Osteoblast (primary cell): Measurements from ENCODE around the gene RXYLT1. TPM values are rescaled to one million over a fixed set of nuclear protein-coding genes. Genes with fewer than 3 reads are reported as not detected.

Experiments
- DNase-seq: peaks from one replicate; pipeline ENCODE4 v3.0.0; 2011; ENCODE audit warnings: low spot score, mixed read lengths; ENCODE audit not compliant: insufficient read length; ENCODE audit errors: missing footprints
- H2AFZ ChIP-seq: 2 replicates; pipeline ENCODE4 v1.6.0; 2011; ENCODE audit warnings: mild to moderate bottlenecking, low read length
- H3K27ac ChIP-seq: 2 replicates; pipeline ENCODE4 v1.5.1; 2011; ENCODE audit warnings: mild to moderate bottlenecking, low read depth, low read length, moderate library complexity
- H3K27me3 ChIP-seq: 2 replicates; pipeline ENCODE4 v1.6.0; 2012; ENCODE audit warnings: mild to moderate bottlenecking, control low read depth, inconsistent platforms, low read length, moderate library complexity; ENCODE audit not compliant: insufficient read depth
- H3K36me3 ChIP-seq: 2 replicates; pipeline ENCODE4 v1.5.1; 2011; ENCODE audit warnings: mild to moderate bottlenecking, low read length, control low read depth, moderate library complexity; ENCODE audit not compliant: insufficient read depth
- H3K4me1 ChIP-seq: 2 replicates; pipeline ENCODE4 v1.5.1; 2011; ENCODE audit warnings: mild to moderate bottlenecking, low read length, control low read depth, moderate library complexity; ENCODE audit not compliant: insufficient read depth
- H3K4me2 ChIP-seq: 2 replicates; pipeline ENCODE4 v1.6.0; 2011; ENCODE audit warnings: mild to moderate bottlenecking, low read length; ENCODE audit not compliant: insufficient read depth
- H3K4me3 ChIP-seq: fragments of 200-600 bp; sonication (generic); 3 replicates; pipeline ENCODE4 v1.5.1; 2012; ENCODE audit warnings: mild to moderate bottlenecking, low read length, inconsistent platforms; ENCODE audit not compliant: insufficient read depth
- H3K79me2 ChIP-seq: 2 replicates; pipeline ENCODE4 v1.6.0; 2012; ENCODE audit warnings: mild to moderate bottlenecking, low read length, control low read depth, inconsistent platforms; ENCODE audit not compliant: insufficient read depth
- H3K9me3 ChIP-seq: 2 replicates; pipeline ENCODE4 v1.5.1; 2011; ENCODE audit warnings: low read depth, low read length, control low read depth
- H4K20me1 ChIP-seq: 2 replicates; pipeline ENCODE4 v1.6.0; 2012; ENCODE audit warnings: mild to moderate bottlenecking, low read length, control low read depth; ENCODE audit not compliant: insufficient read depth
- total RNA-seq: library from RNA; depleted of rRNA; stranded (reverse); fragments of >200 nt; gene quantifications from 2 replicates; pipeline ENCODE4 v1.2.3, GENCODE V29; 2012
- TF ChIP-seq, protein P1 (sequence below): IDR thresholded peaks from 2 replicates; pipeline ENCODE4 v1.5.1; 2011; ENCODE audit warnings: mild to moderate bottlenecking, low read depth, low read length, moderate library complexity; ENCODE audit errors: extremely low read depth

RXYLT1 gene
- total RNA-seq, 1 donor: 14.5 TPM

DNA sequence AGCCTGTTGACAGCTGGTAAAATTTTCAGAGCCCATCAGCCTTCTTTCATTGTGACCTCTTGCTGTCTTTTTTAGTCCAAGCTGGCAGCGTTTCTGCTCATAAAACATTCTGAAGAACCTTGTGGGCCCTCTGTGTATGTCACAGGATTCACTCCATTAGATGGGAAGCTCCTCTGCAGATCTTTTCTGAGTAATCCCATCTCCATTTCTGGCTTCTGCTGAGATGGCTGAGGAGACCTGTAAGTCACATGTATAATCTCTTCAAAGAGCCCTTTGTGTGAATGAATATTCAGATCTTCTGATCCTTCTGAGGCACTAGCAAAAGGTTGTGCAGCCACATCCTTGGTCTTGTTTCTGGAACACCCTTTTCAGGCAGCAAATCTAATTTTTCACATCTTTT is 2.8 kb downstream of the RXYLT1 start:
- H4K20me1 ChIP-seq: no peaks in the 10 kb centered on the region
- peaks cover 4% of the 10 kb centered on the region for H3K79me2 ChIP-seq
- H3K27me3 ChIP-seq: peaks cover 2% of the 10 kb centered on the region
- H3K27ac ChIP-seq: no peak overlapping the region
- peaks cover 23% of the 10 kb centered on the region for H3K36me3 ChIP-seq
- no peaks in the 10 kb centered on the region for H3K9me3 ChIP-seq
- H3K4me3 ChIP-seq: no peak overlapping the region
- peaks cover 11% of the 10 kb centered on the region for H3K4me1 ChIP-seq
- no peak overlapping the region for H2AFZ ChIP-seq
- DNase-seq: no peak
- TF ChIP-seq, protein P1, sequence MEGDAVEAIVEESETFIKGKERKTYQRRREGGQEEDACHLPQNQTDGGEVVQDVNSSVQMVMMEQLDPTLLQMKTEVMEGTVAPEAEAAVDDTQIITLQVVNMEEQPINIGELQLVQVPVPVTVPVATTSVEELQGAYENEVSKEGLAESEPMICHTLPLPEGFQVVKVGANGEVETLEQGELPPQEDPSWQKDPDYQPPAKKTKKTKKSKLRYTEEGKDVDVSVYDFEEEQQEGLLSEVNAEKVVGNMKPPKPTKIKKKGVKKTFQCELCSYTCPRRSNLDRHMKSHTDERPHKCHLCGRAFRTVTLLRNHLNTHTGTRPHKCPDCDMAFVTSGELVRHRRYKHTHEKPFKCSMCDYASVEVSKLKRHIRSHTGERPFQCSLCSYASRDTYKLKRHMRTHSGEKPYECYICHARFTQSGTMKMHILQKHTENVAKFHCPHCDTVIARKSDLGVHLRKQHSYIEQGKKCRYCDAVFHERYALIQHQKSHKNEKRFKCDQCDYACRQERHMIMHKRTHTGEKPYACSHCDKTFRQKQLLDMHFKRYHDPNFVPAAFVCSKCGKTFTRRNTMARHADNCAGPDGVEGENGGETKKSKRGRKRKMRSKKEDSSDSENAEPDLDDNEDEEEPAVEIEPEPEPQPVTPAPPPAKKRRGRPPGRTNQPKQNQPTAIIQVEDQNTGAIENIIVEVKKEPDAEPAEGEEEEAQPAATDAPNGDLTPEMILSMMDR: no peak
- H3K4me2 ChIP-seq: no peak overlapping the region

DNA sequence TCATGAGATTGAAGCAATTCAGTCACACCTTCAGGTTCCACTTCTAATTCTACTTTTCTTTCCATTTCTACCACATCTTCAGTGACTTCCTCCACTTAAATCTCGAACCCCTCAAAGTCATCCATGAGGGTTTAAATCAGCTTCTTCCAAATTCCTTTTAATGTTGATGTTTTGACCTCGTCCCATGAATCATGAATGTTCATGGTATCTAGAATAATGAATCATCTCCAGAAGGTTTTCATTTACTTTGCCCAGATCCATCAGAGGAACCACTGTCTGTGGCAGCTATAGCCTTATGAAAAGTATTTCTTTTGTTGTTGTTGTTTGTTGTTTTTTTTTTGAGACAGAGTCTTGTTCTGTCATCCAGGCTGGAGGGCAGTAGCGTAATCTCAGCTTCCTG is 7.6 kb downstream of the RXYLT1 start:
- H3K36me3 ChIP-seq: peaks cover 44% of the 10 kb centered on the region
- H4K20me1 ChIP-seq: no peaks in the 10 kb centered on the region
- no peaks in the 10 kb centered on the region for H3K27me3 ChIP-seq
- H3K9me3 ChIP-seq: no peaks in the 10 kb centered on the region
- no peak overlapping the region for H2AFZ ChIP-seq
- DNase-seq: no peak
- no peaks in the 10 kb centered on the region for H3K79me2 ChIP-seq
- no peak overlapping the region for H3K27ac ChIP-seq
- no peak overlapping the region for H3K4me2 ChIP-seq
- TF ChIP-seq, protein P1: no peak
- H3K4me3 ChIP-seq: no peak overlapping the region
- H3K4me1 ChIP-seq: peaks cover 3% of the 10 kb centered on the region

DNA sequence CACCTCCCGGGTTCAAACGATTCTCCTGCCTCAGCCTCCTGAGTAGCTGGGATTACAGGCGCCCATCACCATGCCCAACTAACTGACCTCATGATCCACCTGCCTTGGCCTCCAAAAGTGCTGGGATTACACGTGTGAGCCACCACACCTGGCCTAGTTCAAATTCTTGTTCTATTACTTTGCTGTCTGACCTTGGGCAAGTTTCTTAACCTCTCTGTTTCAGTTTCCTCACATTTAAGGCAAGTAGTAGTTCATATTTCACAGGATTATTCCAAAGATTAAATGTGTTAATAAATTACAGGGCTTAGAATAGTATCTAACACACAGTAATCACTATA is 10.9 kb downstream of the RXYLT1 start:
- peaks cover 30% of the 10 kb centered on the region for H3K36me3 ChIP-seq
- no peak for DNase-seq
- H3K4me3 ChIP-seq: no peak overlapping the region
- H3K4me2 ChIP-seq: no peak overlapping the region
- no peak overlapping the region for H2AFZ ChIP-seq
- H3K27me3 ChIP-seq: no peaks in the 10 kb centered on the region
- no peaks in the 10 kb centered on the region for H3K9me3 ChIP-seq
- no peaks in the 10 kb centered on the region for H3K79me2 ChIP-seq
- no peak overlapping the region for H3K27ac ChIP-seq
- H4K20me1 ChIP-seq: no peaks in the 10 kb centered on the region
- TF ChIP-seq, protein P1: no peak
- H3K4me1 ChIP-seq: peaks cover 3% of the 10 kb centered on the region

DNA sequence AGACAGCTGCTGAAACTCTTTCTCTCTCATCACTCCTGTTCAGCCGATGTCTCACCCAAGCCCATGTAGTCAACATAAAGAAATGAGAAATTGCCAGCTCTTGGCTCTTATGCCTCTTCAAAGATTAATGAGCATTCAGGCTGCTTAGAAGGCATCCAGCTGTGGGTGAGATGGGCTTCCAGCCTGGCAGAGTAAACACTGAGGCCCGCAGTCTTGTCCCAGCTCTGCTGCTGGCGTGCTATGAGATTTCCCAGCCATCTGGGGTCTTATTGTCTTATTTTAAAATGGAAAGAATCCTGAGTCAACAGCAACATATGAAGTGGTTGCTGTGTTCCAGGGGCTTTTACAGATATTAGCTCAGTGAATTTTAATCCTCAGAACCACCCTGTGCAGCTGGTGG is 12.6 kb downstream of the RXYLT1 start:
- DNase-seq: no peak
- H3K4me2 ChIP-seq: no peak overlapping the region
- H3K4me1 ChIP-seq: peaks cover 3% of the 10 kb centered on the region
- no peaks in the 10 kb centered on the region for H4K20me1 ChIP-seq
- H3K9me3 ChIP-seq: no peaks in the 10 kb centered on the region
- no peak overlapping the region for H3K27ac ChIP-seq
- H3K27me3 ChIP-seq: no peaks in the 10 kb centered on the region
- no peak overlapping the region for H3K4me3 ChIP-seq
- H2AFZ ChIP-seq: no peak overlapping the region
- peaks cover 30% of the 10 kb centered on the region for H3K36me3 ChIP-seq
- H3K79me2 ChIP-seq: no peaks in the 10 kb centered on the region
- TF ChIP-seq, protein P1: no peak
